Erythroblast (primary cell): Measurements from ENCODE around the gene LEMD1.
"Not testable (repeated sequence)": the region's sequence is repeated elsewhere in the genome, so short reads cannot be mapped to it uniquely, and the experiment has no call there.

Experiments
- DNase-seq, 2 experiments: peaks; one replicate each; lab custom pipeline; 2025; lab: John Stamatoyannopoulos, UW
- GATA1 ChIP-seq: IDR thresholded peaks from 2 replicates; pipeline ENCODE4 v1.6.1; 2011; ENCODE audit warnings: low read depth, mild to moderate bottlenecking, control low read depth, low read length, moderate library complexity
- POLR2A ChIP-seq: IDR thresholded peaks from 2 replicates; pipeline ENCODE4 v1.6.1; 2011; ENCODE audit warnings: mild to moderate bottlenecking, low read length

LEMD1 gene

GRCh38 chr1:205373798-205374175 is 48.1 kb downstream of the LEMD1 start:
- TF ChIP-seq GATA1 = no peak
- TF ChIP-seq POLR2A = no peak

DNA sequence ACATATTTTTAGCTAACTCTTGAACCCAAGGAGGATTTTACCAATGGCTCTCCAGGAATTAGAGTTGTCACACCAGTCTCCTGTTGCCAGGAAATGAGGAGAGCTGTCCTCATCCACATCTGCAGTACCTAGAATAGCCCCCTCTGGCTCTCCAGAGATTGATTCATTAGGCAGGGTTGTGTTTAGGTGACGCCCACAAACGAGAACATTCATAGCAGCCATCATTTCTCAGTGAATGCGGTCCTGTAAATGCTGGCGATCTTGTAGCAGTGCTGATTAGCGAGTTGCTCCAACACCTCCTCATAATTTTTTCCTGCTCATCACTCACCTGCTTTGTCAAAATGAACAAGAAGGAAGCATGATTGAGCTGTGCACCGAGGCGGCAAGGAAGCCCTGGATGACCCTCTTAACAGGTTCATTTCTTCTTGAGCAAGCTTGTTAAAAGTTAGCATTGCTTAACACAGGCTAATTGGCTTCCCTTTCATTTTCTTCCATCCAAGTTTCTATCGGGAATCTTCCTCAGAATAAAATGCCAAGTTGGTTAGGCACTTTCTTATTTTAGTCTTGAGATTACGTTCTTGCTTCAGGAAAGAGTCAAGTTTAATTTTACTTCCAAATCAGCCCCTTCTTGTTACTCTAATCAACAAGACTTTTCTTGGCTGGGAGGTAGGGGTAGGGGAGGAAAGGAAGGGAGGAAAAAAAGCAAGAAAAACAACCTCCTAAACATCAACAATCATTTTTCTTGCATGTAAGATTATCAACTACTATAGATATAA is 48.6 kb downstream of the LEMD1 start:
- no peak for DNase-seq
- no peak for TF ChIP-seq GATA1
- TF ChIP-seq POLR2A = no peak

More at GRCh38 chr1:205373798-205374175, 48.1 kb downstream of the LEMD1 start:
- DNase-seq = no peak

- no peak for TF ChIP-seq GATA1
- no peak for TF ChIP-seq POLR2A
- no peak for DNase-seq
Observed at GRCh38 chr1:205371871-205372660, 49.8 kb downstream of the LEMD1 start.

DNA sequence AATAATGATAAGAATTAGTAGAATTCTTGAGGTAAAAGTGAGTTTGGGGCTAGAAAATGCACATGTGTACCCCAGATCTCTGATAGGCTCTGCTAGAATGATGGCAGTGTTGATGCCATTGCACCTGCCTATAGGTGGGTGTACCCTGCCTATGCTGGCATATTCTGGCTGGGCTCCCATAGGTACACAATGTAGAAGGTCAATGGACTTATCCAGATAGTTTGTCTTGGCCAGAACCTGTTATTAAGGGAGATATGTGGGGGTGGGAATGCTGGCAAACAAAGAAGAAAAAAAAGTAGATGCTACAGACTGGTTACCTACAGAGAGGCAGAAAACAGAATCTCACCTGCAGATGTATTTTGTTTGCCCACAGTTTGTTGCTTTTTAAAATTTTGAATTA is 51.1 kb downstream of the LEMD1 start:
- TF ChIP-seq GATA1 (no peak), POLR2A (no peak)
- DNase-seq = no peak

DNA sequence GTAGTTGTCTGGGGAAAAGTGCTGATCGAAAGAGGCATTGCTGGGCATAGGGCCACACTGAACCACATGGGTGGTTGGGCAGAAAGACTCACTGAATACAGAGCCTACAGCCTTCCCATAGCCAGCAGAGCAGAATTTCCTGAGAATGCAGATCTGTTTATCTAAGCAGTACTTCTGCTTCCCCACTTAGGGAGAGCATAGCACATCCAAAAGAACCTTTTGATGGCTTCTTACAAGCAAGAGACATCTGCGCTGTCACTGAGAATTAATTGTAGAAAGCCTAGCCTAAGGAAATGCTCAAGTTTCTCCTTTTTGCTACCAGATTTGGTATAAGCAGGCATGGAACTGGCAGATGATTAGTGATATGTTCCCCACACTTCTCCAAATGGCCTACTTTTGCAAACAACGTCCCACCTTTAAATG is 52.1 kb downstream of the LEMD1 start:
- TF ChIP-seq POLR2A (no peak), GATA1 (no peak)
- DNase-seq = no peak

- no peak for TF ChIP-seq POLR2A
- TF ChIP-seq GATA1 = no peak
- no peak for DNase-seq
Observed at GRCh38 chr1:205368478-205368877, 53.4 kb downstream of the LEMD1 start.

DNA sequence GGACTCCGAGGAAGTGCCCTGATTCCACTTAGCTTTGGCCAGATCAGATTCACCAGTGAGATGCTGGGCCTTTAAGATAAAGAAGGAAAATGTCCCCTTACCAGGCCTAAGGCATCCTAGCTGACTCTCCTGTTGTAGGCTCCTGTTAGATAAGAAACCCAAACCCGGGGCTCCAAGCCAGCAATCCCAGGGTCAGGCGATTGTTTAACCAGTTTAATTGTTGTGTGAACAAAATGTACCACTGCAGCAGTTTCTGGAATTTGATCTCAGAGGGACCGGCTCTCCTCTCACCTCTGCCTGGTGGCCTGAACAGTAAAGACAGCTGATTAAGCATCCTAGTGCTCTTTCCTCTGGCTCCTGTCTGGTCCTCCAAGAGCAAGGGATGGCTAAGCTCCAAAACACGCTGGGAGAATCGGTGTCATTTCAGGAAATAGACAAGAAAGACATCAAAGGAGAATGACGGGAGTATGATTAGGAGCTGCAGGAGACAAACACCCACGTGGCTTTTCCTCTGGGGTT is 55.9 kb downstream of the LEMD1 start:
- TF ChIP-seq GATA1 (no peak), POLR2A (no peak)
- DNase-seq = no peak

DNA sequence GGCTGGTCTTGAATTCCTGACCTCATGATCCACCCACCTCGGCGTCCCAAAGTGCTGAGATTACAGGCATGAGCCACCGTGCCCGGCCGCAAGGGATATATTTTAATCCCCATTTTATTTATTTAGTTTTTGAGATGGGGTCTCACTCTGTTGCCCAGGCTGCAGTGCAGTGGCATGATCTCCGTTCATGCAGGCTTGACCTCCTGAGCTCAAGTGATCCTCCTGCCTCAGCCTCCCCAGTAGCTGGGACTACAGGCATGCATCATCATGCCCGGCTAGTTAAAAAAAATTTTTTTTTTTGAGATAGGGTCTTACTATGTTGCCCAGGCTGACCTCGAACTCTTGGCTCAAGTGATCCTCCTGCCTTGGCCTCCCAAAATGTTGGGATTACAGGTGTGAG is 56.8 kb downstream of the LEMD1 start:
- DNase-seq = not testable (repeated sequence)

DNA sequence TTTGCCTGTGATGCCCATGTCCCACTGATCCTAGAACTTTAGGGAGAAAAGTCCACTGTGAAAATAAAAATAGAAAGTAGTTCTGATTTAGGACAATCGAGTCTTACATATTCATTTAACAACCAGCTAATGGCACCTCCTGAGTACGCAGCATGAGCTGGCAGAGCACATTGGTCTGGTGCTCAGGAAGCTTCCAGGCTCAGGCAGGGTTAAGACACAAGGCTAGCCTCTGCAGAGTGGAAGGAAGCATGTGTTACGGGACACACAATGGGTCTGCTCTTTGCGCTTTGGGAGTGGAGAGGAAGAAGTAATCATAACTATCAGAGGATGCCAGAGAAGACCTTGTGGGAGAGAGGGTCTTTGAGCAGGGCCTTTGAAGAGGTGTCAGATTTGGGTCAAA is 61.0 kb downstream of the LEMD1 start:
- no peak for TF ChIP-seq POLR2A
- no peak for TF ChIP-seq GATA1
- DNase-seq = no peak

DNA sequence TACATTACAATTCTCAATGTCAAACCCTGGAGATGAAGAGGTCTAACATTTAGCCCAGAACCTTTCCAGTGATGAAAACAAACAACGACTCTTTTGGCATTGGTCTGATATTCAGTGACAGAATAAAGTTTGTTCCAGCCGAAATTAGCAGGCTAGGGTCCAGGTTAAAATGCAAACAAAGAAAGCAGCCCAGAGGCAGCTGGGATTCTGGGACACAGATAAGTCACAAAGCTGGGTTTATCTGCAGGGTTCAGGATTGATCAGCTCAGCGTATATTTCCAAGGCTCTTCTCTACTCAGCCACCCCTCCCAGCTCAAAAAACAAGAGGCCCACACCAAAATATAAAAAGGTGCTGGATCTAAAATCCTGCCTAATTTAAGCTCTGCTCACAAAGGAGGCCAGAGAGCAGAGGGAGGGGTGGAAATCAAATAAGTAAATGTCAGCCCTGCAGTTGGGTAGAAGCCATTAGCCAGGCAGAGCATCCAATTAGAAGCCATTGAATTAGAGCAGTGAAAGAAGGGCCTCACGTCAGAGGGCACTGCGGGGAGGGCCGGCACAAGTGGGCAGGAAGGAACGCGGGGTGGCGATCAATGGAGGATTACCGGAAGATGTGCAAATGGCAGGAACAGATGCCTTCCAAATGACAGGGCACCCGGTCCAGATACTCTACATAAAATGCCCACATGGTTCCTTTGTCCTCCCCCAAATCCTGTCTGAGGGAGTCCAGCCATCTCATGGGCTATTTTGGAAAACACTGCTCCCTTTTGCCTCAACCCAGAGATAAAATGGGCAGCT is 61.9 kb downstream of the LEMD1 start:
- DNase-seq = no peak
- no peak for TF ChIP-seq POLR2A
- TF ChIP-seq GATA1 = no peak

GRCh38 chr1:205358579-205358978 is 63.3 kb downstream of the LEMD1 start:
- no peak for DNase-seq
- TF ChIP-seq GATA1 (no peak), POLR2A (no peak)

DNA sequence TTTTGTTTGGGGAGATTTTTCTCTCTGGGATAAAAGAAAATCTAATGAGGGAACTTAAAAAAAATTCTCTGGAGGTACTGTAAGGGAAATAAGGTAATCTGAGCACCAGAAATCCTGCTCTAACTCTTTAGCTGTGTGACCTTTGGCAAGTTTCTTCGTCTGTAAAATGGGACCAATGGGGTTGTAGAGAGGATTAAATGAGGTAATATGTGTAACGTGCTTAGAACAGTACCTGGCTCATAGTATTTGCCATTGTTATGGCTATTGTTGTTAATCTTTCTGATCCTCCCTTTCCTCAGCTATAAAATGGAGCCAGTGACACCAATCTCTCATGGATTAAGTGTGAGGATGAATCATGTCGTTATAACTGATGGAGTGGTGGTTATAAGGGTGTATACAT is 64.3 kb downstream of the LEMD1 start:
- no peak for TF ChIP-seq GATA1
- TF ChIP-seq POLR2A = no peak
- no peak for DNase-seq

DNA sequence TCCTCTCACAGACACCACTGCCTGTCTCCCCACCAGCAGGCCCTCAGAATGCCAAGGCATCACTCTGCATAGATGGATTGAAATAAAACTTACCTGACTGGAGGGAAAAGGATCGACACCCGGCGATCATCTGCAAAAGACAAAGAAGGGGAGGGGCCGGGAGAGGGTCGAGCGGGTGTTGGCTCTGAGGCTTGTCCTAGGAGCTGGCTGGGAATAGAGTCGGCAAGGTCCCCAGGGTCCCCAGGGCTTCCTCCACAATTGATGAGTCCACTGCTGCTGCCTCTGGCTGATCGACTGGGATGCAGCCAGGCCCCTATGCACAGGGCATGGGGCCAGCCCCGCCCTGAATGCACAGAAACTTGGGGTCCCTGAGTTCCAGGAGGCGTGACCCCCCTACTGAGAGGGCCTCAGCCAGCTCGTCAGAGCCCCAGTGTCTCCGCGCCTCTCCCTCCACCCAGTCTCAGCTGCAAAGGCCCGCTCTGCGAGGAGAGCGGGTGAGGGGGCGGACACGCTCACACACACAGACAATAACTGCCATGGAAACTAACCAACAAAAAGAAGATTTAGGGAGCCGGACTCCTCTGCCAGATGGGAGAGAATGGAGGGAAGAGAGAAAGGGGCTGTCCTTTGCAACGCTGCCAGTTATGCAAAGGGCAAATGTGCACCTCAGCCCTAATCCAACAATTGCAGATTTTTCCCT is 65.3 kb downstream of the LEMD1 start, which contains the start of gene KLHDC8A:
Gene KLHDC8A, minus strand, starts transcription at position 483 of the 700 bp plus-strand sequence. CDS start 13,318 bp downstream, outside the sequence.
- no peak for DNase-seq
- TF ChIP-seq GATA1 (no peak), POLR2A (no peak)
